Thoracic aorta (tissue), 2 donors: ENCODE data around the gene SLC39A5. TPM values are rescaled to one million over a fixed set of nuclear protein-coding genes. Genes with fewer than 3 reads are reported as not detected.

ENCODE experiments used
- ATAC-seq: fragments of 150-250 bp; one replicate; pipeline ENCODE4 v1.8.0; 2017; ENCODE audit warnings: low read depth; ENCODE audit not compliant: insufficient number of reproducible peaks, low FRiP score
- DNase-seq: peaks from one replicate; pipeline ENCODE4 v3.0.0-alpha.2; 2020; ENCODE audit warnings: low spot score
- H3K27ac ChIP-seq, 2 donors: fragments of 200-600 bp; sonication (generic); 1 replicate in 1 of 2; 2 replicates in 1 of 2; pipeline ENCODE4 v1.5.1; 2016; ENCODE audit warnings: mild to moderate bottlenecking in 2 of 2, moderate library complexity in 2 of 2
- H3K27me3 ChIP-seq: fragments of 200-600 bp; sonication (generic); replicated peaks from 2 replicates; pipeline ENCODE4 v1.6.0; 2016; ENCODE audit warnings: mild to moderate bottlenecking; ENCODE audit not compliant: insufficient read depth
- H3K36me3 ChIP-seq: fragments of 200-600 bp; sonication (generic); one replicate; pipeline ENCODE4 v1.5.1; 2016
- H3K4me1 ChIP-seq, 2 donors: fragments of 200-600 bp; sonication (generic); 1 replicate in 1 of 2; 2 replicates in 1 of 2; pipeline versions ENCODE4 v1.5.1 to v1.6.0; 2016; ENCODE audit warnings: low read depth in 2 of 2, mild to moderate bottlenecking in 1 of 2; ENCODE audit not compliant: control insufficient read depth in 1 of 2
- H3K4me3 ChIP-seq: fragments of 200-600 bp; sonication (generic); 2 replicates; pipeline ENCODE4 v1.5.1; 2016; ENCODE audit warnings: mild to moderate bottlenecking
- H3K9me3 ChIP-seq: fragments of 200-600 bp; sonication (generic); 2 replicates; pipeline ENCODE4 v1.5.1; 2016
- CTCF ChIP-seq: fragments of 200-600 bp; sonication (generic); IDR thresholded peaks from one replicate; pipeline ENCODE4 v1.5.1; 2019; ENCODE audit warnings: antibody characterized with exemption
- total RNA-seq, 2 donors: library from RNA; depleted of rRNA; stranded (reverse); fragments of >200 nt; gene quantifications; one replicate each; pipeline versions ENCODE4 v1.1.0 to v1.2.3, GENCODE V29; 2016

The SLC39A5 gene
- total RNA-seq, 2 donors from 2014 or later = not detected

- H3K9me3 ChIP-seq = no peaks in the 10 kb centered on the region
- H3K27ac ChIP-seq = no peak overlapping the region
- no peaks in the 10 kb centered on the region for H3K27me3 ChIP-seq
- H3K4me3 ChIP-seq = no peak overlapping the region
- ATAC-seq (no peak), DNase-seq (no peak)
- no peaks in the 10 kb centered on the region for H3K4me1 ChIP-seq
- no peak for TF ChIP-seq CTCF
- peaks cover 27% of the 10 kb centered on the region for H3K36me3 ChIP-seq
These were observed 7.7 kb downstream of the SLC39A5 start for GRCh38 chr12:56237552-56237951.

GRCh38 chr12:56241424-56242303 is 11.8 kb downstream of the SLC39A5 start:
- no peak for TF ChIP-seq CTCF
- no peak overlapping the region for H3K27ac ChIP-seq
- H3K4me1 ChIP-seq = no peaks in the 10 kb centered on the region
- no peak overlapping the region for H3K4me3 ChIP-seq
- no peaks in the 10 kb centered on the region for H3K27me3 ChIP-seq
- no peaks in the 10 kb centered on the region for H3K9me3 ChIP-seq
- no peak for DNase-seq
- peaks cover 64% of the 10 kb centered on the region for H3K36me3 ChIP-seq
- no peak for ATAC-seq

- Histone ChIP-seq H3K4me3 (no peak overlapping the region), H3K9me3 (no peaks in the 10 kb centered on the region), H3K27me3 (no peaks in the 10 kb centered on the region), H3K4me1 (no peaks in the 10 kb centered on the region), H3K36me3 (peaks cover 75% of the 10 kb centered on the region), H3K27ac (no peak overlapping the region)
- no peak for DNase-seq
- ATAC-seq = no peak
- TF ChIP-seq CTCF = no peak
These were observed 13.1 kb downstream of the SLC39A5 start for GRCh38 chr12:56242986-56243385.

GRCh38 chr12:56243731-56244181 is 13.9 kb downstream of the SLC39A5 start:
- Histone ChIP-seq H3K36me3 (peaks cover 83% of the 10 kb centered on the region), H3K27ac (no peak overlapping the region), H3K4me3 (no peak overlapping the region), H3K4me1 (no peaks in the 10 kb centered on the region), H3K27me3 (no peaks in the 10 kb centered on the region), H3K9me3 (no peaks in the 10 kb centered on the region)
- ATAC-seq = no peak
- no peak for DNase-seq
- no peak for TF ChIP-seq CTCF

- no peak for DNase-seq
- Histone ChIP-seq H3K4me1 (no peaks in the 10 kb centered on the region), H3K27ac (no peak overlapping the region), H3K9me3 (no peaks in the 10 kb centered on the region), H3K36me3 (peaks cover 82% of the 10 kb centered on the region), H3K27me3 (no peaks in the 10 kb centered on the region), H3K4me3 (no peak overlapping the region)
- TF ChIP-seq CTCF = no peak
- ATAC-seq = no peak
These were observed 14.6 kb downstream of the SLC39A5 start for GRCh38 chr12:56244494-56244893.
